Measurements from ENCODE around the gene RHO.

Gene RHO

GRCh38 chr3:129569856-129570255, 41.4 kb downstream of the RHO start:
- H3K27ac ChIP-seq, result no peak overlapping the region
- H3K4me3 ChIP-seq, result no peak overlapping the region

DNA sequence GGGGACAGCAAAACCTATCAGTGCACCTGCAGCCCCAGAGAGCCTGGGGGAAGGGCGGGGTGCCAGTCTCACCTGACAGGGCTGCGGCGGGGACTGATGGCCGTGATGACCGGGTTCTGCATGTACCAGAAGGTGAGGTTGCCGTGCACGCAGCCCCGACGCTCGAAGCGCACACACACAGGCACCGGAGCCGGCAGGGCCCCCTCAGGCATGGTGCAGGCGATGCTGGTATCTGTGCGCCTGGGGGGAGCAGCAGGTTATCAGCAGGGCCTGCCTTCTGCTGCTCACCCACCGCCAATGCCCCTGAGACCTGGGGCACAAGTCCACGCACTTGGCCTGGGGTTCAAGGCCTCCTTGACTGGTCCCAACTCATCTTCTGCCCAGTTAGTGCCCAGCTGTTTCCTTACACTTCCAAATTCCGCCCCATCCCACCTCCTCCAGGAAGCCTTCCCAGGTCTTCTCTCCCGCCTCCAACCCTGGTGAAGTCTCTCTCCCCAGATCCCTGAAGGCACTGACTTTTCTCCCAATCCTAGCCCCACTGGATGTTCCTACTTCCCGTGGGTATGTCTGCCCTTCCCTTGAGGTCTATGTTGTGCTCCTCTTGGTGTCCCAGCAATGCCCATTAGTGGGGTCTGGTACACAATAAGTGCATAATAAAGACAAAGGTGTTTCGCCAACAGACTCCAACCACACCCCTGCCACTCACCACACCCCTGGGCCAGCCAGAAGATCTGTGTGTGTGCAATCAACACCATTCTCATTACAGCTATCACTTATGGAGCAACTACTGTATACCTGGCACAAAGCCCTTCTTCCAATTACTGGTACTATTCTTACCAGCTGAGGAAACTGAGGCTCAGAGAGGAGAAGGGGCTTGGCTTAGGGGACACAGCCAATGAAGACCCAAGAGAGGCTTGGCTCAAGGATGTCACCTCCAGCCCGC, 43.4 kb downstream of the RHO start:
- no peak overlapping the region for H3K27ac ChIP-seq

GRCh38 chr3:129572603-129573002, 44.2 kb downstream of the RHO start:
- H3K27ac ChIP-seq, result no peak overlapping the region
- no peak overlapping the region for H3K4me3 ChIP-seq

More for the DNA sequence above, 43.4 kb downstream of the RHO start:
- H3K4me3 ChIP-seq, result no peak overlapping the region

DNA sequence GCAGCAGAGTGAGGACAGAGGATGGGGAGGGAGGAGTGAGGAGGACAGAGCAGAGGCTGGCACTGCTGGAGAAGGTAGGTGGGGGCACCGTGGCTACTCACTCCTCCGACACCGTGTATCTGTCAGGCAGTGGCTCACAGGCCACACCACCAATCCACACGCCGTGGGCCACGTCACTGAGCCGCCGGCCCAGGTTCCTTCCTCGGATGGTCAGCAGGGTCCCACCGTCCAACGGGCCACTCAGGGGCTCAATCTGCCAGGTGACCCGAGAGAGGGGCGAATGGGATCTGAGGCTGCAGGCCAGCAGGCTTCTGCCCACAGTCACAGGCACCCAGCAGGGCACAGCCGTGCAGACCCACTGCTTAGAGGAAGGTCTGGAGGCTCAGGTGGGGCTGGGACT, 45.1 kb downstream of the RHO start:
- Histone ChIP-seq H3K4me3 (no peak overlapping the region), H3K27ac (peak overlapping the region in 1 of 21 experiments; percentile 25)

- peak overlapping the region in 2 of 21 experiments; percentile 12 to 19 for H3K27ac ChIP-seq
- H3K4me3 ChIP-seq, result no peak overlapping the region
Measured at GRCh38 chr3:129574206-129574605, 45.8 kb downstream of the RHO start.

- peak overlapping the region in 10 of 21 experiments; percentile 66 to 91 (median 80) for H3K27ac ChIP-seq
Measured at GRCh38 chr3:129575233-129575996, 47.0 kb downstream of the RHO start.

DNA sequence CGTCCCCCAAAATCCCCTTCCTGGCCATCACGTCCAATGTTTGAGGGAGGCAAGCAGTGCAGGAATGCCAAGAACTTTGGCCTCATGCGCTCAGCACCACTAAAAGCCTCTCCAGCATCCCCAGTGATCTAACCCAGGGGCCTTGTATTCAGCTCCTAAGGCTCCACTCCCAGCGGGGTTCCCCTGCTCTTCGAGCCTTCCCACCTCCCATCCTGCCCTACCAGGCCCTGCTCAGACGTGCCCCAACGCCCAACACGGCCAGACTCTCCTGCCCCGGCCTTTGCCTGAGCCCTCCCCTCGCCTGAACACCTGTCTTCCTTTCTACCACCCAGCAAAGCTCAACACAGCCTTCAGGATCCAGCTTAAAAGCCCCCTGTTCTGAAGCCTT, 47.6 kb downstream of the RHO start:
- H3K4me3 ChIP-seq, result no peak overlapping the region
- peak overlapping the region in 17 of 21 experiments; percentile 16 to 91 (median 80) for H3K27ac ChIP-seq

More at GRCh38 chr3:129575233-129575996, 47.0 kb downstream of the RHO start:
- no peak overlapping the region for H3K4me3 ChIP-seq

DNA sequence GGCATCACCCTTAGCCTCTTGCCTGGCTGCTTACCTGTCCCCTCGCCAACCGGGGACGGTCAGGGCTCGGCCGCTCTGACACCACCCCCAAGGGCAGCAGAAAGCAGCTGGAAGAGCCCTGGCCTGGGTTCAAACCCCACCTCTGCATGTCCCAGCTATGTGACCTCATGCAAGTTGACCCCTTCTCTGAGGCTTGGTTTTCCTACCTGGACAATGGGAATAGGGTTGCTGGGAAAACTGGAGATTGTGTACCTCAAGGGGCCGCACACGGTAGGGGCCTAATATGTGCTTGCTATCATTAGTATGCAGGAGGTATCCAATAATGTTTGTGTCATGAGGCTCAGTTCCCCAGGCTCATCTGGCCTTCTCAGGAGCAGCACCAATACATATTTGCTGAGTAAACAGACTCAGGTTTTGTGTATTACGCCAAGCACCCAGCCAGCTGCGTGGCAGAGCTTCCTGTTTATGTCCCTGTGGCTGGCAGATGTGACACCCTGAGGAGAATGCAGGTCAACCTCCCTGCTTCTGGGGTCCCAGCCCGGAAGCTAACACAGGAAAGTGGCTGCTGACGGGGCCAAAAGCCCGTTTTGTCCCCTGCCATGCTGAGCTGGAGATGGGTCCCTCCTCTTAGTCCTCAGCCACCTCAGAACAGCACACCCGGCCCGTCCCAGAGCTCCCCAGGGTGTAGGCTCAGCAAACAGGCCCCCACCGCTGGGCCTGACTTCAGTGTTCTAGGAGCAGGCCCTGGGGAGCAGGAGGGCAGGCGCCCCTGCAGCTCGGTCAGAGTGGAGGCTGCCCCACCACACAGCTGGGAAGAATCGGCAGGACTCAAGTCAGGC, 48.3 kb downstream of the RHO start:
- no peak overlapping the region for H3K4me3 ChIP-seq
- peak overlapping the region; percentile 13 to 91 (median 75) for H3K27ac ChIP-seq

DNA sequence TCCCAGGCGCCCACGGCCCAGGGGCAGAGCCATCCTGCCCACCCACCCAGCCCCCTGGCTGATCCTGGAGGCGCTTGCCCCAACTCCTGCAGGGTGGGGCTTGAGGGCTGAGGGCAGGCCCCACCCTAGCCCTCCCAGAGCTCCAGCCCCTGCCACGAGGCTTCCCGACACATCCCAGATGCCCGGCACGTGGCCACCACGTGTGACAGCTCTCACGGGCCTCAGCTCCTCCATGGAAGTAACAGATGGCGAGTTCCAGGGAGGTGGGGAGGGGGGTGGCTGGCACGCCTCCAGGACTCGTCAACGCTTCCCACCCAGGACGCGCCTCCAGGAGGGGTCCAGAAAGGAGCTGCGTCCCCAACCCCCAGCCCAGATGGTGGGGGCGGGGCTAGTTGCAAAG, 48.9 kb downstream of the RHO start:
- Histone ChIP-seq H3K4me3 (no peak overlapping the region), H3K27ac (peak overlapping the region; percentile 13 to 91 (median 75))

- H3K27ac ChIP-seq, result peak overlapping the region in 20 of 21 experiments; percentile 40 to 91 (median 73)
Measured at GRCh38 chr3:129577925-129578786, 49.7 kb downstream of the RHO start.

DNA sequence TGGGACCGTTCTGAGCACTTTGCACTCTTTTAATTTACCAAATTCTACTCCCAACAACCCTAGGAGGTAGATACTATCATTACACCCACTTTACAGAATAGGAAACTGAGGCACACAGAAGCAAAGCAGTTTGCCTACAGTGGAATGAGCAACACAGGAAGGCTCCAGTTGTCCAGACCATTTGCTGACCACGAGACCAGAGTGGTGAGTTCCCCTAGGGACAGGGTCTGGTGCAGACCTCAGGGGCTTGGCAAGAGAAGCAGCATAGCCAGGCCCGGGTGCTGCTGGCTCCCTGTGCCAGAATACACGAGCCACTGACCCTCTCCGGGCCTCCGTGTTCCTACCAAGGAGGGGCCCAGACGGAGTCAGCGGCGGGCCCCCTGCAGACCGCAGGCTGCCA, 51.6 kb downstream of the RHO start:
- no peak overlapping the region for H3K4me3 ChIP-seq
- peak overlapping the region in 5 of 21 experiments; percentile 4 to 86 (median 28) for H3K27ac ChIP-seq

More at GRCh38 chr3:129577925-129578786, 49.7 kb downstream of the RHO start:
- no peak overlapping the region for H3K4me3 ChIP-seq

GRCh38 chr3:129581623-129582022, 53.2 kb downstream of the RHO start:
- H3K4me3 ChIP-seq, result no peak overlapping the region
- no peak overlapping the region for H3K27ac ChIP-seq

DNA sequence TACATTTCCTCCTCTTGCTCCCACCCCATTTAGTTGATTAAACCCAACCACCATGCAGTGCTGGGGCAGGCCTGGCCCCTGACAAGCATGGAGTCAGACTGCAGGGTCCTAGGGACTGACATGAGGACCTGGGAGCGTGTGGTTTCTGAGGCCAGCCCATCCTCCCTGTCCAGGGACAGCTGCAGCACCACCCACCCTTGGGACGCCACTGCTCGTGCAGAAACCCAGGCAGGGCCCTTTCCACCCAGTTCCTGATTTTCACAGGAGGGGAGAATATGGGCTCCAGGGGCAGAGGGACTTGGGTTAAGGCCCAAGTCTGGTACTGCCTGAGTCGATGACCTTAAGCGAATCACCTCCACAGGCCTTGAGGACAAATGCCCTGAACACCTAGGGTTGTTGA, 54.4 kb downstream of the RHO start:
- peak overlapping the region in 2 of 21 experiments; percentile 23 to 24 for H3K27ac ChIP-seq
- no peak overlapping the region for H3K4me3 ChIP-seq

DNA sequence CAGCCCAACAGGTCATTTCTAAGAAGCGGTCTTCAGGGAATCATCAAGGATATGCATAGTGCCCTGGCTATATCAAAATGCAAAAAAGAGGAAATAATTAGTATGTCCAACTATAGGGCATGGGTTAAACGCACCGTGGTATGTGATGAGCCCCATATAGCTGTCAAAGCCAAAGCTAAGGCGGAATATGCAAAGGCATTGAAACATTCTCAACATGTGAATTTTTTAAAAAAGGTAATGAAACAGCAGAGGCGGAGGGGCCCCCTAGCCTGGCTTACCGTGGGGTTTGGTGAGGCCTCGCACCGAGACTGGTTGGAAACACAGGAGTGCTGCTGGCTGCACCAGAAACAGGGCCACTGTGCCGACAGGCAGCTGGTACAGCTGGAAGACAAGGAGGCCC, 54.9 kb downstream of the RHO start:
- peak overlapping the region in 1 of 21 experiments; percentile 23 for H3K27ac ChIP-seq

DNA sequence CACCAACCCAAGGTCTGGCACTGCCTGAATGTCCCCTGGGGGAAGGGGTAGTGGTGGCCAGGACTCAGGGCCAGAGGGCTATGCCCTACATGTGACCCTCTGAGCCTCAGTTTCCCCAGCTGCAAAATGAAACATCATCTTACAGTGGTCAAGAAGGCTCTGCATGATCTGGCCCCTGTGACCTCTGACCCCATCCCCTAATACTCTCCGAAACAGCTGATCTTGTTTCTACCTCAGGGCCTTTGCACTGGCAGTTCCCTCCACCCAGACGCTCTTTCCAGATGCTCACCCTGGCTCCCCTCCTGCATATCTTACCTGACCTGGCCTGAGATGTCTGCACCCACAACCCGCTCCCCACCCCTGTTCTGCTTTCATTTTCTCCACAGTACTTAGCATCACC, 56.2 kb downstream of the RHO start:
- Histone ChIP-seq H3K4me3 (no peak overlapping the region), H3K27ac (no peak overlapping the region)

More for the DNA sequence above, 54.9 kb downstream of the RHO start:
- no peak overlapping the region for H3K4me3 ChIP-seq

All from skin epidermis (tissue), 12 donors.